GM19043 (cell line): ENCODE results near the gene RSBN1L.

Source experiments
- ATAC-seq: cut with Tn5 transposase; IDR thresholded peaks from one replicate; pipeline ENCODE4 v1.9.1; 2021; ENCODE audit warnings: low read depth; ENCODE audit not compliant: unreplicated experiment

RSBN1L gene

GRCh38 chr7:77799078-77799964 lies 103.1 kb downstream of the RSBN1L start:
- no peak for ATAC-seq

GRCh38 chr7:77800158-77800557 lies 103.9 kb downstream of the RSBN1L start:
- ATAC-seq = no peak

- ATAC-seq = no peak
Measured at GRCh38 chr7:77800730-77801129, 104.5 kb downstream of the RSBN1L start.

GRCh38 chr7:77802557-77803405 lies 106.5 kb downstream of the RSBN1L start:
- ATAC-seq = no peak

- no peak for ATAC-seq
Measured at GRCh38 chr7:77806425-77806824, 110.2 kb downstream of the RSBN1L start.

- no peak for ATAC-seq
Measured at GRCh38 chr7:77808517-77808916, 112.3 kb downstream of the RSBN1L start.

GRCh38 chr7:77811516-77812289 lies 115.4 kb downstream of the RSBN1L start:
- no peak for ATAC-seq

GRCh38 chr7:77812290-77812685 lies 116.0 kb downstream of the RSBN1L start:
- ATAC-seq = no peak

- no peak for ATAC-seq
Measured at GRCh38 chr7:77813180-77813579, 116.9 kb downstream of the RSBN1L start.

- no peak for ATAC-seq
Measured at GRCh38 chr7:77819021-77819420, 122.8 kb downstream of the RSBN1L start.

- no peak for ATAC-seq
Measured at GRCh38 chr7:77820967-77821366, 124.7 kb downstream of the RSBN1L start.

GRCh38 chr7:77822269-77822668 lies 126.0 kb downstream of the RSBN1L start:
- no peak for ATAC-seq

GRCh38 chr7:77823787-77824186 lies 127.5 kb downstream of the RSBN1L start:
- ATAC-seq = no peak

- ATAC-seq = no peak
Measured at GRCh38 chr7:77824636-77825035, 128.4 kb downstream of the RSBN1L start.

- no peak for ATAC-seq
Measured at GRCh38 chr7:77825131-77825530, 128.9 kb downstream of the RSBN1L start.

GRCh38 chr7:77826300-77826699 lies 130.0 kb downstream of the RSBN1L start:
- no peak for ATAC-seq

- no peak for ATAC-seq
Measured at GRCh38 chr7:77827999-77828398, 131.7 kb downstream of the RSBN1L start.

GRCh38 chr7:77830649-77831355 lies 134.5 kb downstream of the RSBN1L start:
- no peak for ATAC-seq

- ATAC-seq = no peak
Measured at GRCh38 chr7:77831481-77831880, 135.2 kb downstream of the RSBN1L start.

GRCh38 chr7:77831953-77832352 lies 135.7 kb downstream of the RSBN1L start:
- no peak for ATAC-seq
